SIG-M5 treated with dmso at 0.1 percent for 504 hours (cell line): ENCODE measurements around the gene TINAGL1.
A peak's percentile ranks its signal among the peaks of the same experiment; 100 is the strongest.

Experiments
- DNase-seq: peaks from one replicate; lab custom pipeline; 2025; ENCODE audit not compliant: unreplicated experiment; lab: John Stamatoyannopoulos, UW

The TINAGL1 gene, protein sequence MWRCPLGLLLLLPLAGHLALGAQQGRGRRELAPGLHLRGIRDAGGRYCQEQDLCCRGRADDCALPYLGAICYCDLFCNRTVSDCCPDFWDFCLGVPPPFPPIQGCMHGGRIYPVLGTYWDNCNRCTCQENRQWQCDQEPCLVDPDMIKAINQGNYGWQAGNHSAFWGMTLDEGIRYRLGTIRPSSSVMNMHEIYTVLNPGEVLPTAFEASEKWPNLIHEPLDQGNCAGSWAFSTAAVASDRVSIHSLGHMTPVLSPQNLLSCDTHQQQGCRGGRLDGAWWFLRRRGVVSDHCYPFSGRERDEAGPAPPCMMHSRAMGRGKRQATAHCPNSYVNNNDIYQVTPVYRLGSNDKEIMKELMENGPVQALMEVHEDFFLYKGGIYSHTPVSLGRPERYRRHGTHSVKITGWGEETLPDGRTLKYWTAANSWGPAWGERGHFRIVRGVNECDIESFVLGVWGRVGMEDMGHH

DNA sequence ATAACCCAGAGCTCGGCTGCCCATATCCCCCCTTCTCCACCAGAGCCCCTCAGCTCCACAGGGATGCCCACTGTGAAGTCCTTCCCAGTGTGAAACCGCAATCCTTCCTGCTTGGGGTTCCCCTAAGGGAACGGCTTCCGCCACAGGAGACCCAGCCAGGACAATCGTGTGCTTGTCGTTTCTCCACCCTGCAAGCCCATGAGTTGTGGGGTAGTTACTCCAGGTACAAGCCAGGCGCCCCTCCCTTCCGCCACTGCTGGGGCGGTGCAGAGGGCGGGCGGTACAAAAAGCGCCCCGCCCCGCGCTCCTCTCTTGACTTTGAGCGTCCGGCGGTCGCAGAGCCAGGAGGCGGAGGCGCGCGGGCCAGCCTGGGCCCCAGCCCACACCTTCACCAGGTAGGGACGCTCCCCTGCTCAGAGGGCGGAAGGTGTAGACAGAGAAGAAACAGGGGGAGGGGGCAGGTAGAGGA lies at the start of gene TINAGL1:
TSS of gene TINAGL1 (plus strand) at position 315 of the 469 bp plus-strand sequence. CDS start 634 bp downstream, outside the sequence.
- DNase-seq, result no peak

DNA sequence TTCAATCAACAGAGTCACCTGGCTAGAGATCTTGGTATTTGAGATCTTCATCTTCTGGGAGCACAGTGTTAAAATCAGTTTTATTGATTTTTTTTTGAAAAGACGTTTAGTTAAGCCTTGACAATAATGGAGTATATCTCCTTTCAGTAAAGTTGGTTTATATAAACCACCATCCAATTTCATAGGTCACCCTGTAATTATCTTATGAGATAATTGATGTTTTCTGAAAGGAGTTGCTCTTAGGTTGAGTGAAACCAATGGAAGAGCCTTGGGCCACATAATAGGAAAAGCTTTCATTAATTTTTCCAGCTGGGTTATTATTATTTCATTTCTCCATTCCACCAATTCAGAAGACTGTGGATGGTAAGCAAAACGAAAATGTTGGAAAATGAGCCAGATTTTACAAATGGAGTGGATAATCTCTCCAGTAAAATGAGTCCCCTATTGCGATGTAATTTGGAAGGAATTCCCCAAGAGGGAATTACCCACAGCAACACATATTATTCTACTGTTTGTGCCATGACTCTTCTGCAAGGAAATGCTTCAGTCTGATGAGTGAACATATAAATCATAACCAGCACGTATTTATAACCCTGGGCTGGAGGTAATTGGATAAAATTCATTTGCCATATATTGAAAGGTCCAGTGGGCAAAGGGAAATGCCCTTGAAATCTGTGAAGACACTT lies 46.2 kb upstream of the TINAGL1 start:
- no peak for DNase-seq

DNA sequence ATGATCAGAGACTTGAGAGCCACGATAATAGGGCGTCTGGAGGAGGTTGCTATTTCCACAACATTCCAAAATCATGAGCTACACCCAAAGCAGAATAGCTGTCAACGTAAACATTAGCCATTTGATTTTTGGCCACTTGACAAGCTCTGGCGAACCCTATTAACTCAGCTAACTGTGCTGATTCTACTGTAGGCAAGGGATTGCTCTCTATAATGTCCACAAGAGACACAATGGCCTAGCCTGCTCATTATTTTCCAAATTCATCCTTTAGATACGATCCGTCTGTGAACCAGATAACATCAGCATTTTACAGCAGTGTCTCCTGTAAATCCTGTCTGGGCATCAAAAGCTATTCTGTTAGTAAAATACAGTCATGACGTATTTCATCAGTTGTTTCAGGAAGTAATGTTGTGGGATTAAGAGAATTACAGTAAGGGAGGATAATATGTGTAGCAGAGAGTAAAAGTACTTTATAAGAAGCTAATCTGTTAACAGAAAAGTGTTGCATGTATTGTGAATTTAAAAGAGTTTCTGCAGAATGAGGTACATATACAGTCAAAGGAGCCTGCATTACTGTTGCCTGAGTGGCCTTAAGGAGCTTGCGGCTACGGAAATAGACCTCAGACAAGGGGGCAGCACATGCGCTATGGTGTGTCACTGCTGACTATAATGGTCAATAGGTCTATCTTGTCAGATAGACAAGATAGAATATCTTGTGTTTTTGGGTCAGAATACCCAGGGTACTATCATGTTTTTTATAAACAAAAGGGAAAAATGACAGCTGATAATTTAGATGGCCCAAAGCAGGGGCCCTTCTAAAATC lies 44.9 kb upstream of the TINAGL1 start:
- no peak for DNase-seq

DNA sequence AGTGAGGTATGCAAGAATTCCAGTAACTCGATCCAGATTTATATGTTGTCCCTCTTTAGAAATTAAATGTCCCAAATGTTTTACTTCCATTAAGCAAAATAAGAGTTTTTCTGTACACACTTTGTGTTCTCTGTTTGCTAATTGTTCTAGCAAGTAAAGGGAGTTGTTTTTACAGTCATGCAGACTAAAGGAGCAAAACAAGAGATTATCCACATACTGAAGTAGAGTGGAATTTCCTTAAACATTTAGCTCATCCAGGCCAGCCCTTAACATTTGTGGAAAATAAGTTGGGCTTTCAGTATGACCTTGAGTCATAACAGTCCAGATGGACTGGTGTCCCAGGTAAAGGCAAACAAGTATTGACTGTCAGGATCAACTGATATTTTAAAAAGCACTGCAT lies 44.1 kb upstream of the TINAGL1 start:
- no peak for DNase-seq

DNA sequence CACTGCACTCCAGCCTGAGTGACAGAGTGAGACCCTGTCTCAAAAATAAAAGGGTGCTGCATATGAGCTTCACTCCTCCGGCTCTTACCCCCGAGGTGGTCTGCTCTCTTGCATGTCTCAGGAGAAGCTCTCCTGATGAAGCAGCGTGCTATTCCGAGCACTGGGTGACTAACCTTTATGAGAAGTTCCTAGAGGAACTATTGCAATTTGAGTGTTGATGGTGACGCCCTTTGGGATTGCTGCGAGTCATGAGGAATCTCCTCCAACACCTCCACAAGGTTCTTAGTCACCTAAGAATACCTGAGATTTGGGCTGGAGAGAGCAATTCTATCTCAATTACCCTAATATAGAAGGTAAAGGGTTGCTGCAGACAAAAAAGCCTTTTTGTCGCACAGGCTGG lies 40.8 kb upstream of the TINAGL1 start:
- no peak for DNase-seq

DNA sequence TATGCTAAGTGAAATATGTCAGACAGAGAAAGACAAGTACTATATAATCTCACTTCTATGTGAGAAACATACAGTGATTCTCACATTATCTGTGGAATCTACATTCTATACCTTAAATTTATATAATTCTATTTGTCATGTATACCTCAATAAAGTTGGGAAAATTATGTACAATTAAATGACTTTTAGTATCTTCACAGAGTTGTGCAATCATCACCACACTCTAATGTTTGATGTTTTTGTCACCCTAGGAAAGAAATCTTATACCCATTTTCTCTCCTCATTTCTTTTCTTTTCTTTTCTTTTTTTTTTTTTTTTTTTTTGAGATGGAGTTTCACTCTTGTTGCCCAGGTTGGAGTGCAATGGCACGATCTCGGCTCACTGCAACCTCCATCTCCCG lies 37.0 kb upstream of the TINAGL1 start:
- no peak for DNase-seq

DNA sequence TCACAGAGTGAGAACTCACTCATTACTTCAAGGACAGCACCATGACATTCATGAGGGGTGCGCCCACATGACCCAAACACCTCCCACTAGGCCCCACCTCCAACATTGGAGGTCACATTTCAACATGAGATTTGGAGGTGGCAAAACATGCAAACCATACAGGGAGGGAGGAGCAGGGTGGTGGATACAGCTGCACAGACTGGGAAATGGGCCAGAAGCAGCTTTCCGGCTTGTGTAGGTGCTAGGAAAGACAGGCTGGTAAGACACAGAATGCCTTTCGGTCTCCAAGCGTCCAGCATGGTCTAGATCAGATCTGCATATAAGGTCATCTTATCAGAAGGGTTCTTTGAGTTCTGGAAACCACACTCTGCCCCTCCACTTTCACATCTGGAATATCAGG lies 35.1 kb upstream of the TINAGL1 start:
- no peak for DNase-seq

DNA sequence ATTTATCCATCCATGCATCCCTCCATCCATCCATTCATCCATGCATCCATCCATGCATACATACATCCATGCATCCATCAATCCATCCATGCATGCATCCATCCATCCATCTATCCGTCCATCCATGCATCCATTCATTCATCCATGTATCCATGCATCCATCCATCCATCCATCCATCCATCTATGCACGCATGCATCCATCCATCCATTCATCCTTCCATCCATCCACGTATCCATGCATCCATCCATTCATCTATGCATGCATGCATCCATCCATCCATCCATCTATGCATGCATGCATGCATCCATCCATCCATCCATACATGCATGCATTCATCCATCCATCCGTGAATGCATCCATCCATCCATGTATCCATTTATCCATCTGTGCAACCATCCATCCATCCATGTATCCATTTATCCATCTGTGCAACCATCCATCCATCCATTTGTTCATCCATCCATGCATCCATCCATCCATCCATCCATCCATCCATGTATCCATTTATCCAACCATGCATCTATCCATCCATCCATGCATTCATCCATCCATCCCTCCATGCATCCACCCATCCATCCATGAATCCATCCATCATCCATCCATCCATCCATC lies 30.3 kb upstream of the TINAGL1 start:
- no peak for DNase-seq

DNA sequence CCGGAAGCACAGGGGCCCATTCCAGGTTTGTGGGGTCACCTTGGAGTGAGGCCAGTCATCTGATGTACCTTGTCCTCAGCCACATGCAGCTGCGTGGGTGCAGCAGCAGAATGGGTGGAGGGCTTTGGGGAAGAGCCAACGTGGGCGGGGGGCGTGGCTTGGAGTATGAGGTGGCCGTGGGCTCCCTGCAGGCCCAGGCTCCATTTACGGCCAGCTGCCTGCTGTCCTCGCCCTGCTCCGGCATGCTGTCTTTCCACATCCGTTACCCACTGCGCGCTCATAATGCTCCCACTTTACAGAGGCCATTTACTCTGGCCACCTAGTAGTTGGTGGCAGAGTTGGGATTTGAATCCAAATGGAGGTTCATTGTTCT lies 27.8 kb upstream of the TINAGL1 start:
- DNase-seq, result no peak

DNA sequence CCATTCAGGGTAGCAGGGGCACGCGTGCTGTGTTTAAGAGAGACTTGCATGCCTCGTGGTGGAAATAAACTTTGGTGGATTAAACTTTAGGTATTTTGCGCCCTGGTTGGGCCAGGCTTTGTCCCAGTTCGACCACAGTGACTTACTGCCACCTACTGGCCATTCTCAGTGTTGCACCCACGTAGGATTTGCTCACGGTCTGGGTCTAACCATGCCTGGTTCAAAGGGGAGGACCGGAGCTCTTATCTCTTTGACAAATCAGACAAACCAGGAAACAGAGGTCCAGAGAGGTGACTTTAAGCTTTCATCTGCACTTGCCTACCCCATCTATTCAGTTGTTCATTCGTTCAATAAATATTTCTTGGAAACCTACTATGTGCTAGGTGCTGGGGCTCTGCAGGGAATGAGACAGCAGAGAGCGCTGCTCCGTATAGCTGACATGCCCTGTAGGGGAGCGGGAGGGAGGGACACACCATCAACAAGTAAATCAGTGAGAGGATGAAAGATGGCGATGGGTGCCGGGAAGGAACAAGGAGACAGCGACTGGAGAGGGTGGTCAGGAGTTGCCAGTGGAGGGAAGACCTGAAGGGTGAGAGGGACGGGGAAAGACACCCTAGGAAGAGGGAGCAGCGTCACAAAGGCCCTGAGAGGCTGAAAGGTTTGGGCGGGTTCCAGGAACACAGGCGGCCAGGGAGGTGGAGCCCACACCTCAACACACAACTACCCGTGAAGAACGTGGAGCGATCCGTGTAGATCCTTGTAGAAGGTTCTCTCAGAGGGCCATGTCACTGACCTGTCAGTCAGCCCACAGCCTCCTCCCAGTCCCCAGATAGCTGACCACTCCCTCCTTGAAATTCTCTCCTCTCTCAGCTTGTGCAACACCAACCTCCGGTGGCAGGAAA lies 27.2 kb upstream of the TINAGL1 start:
- peak; percentile 90 for DNase-seq

DNA sequence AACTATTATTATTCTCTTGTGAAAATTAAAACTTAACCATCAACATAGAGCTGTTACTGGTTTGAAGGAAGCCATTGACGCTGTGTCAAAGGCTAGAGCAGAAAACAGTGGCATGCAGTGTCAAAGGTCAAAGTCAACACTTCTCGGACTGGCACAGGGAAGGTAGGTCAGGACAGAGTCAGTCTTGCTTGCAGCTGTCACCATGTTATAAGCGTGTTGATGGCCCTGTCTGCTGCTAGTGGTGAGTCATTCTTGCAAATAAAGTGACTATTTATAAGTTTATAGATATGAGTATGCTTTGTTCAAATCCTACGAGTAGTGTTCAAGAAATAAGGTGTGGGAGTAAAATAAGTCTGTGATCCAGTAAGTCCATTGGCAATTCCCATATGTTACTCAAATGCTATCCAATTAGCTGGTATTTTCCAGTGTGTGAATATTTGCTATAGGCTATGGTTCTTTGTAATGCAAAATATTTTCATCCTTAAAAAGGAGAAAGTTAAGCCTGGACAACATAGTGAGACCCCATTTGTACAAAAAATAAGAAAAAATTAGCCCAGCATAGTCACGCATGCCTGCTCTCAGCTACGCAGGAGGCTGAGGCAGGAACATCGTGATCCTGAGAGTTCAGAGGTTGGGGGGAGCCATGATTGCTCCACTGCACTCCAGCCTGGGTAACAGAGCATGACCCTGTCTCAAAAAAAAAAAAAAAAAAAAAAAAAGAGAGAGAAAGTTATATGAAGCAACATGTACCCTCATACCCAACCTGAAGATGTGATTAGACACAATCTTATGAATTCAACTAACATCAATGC lies 26.3 kb upstream of the TINAGL1 start:
- peak; percentile 90 for DNase-seq

DNA sequence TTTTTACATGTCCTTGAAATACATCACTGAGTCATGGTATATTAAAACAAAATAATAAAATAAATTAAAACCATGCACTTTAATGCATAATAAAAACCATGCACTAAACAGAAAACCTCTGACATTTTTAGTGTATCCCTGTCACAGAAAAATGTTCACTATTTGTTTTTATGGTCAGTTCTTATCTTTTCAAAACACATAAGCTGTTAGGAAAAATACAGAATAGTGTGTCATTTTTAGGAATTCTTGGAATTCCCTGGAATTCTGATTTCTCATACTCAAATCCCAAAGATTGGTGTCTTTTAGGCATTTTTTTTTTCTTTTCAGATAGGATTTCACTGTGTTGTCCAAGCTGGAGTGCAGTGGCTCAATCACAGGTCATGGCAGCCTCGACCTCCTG lies 25.1 kb upstream of the TINAGL1 start:
- no peak for DNase-seq

DNA sequence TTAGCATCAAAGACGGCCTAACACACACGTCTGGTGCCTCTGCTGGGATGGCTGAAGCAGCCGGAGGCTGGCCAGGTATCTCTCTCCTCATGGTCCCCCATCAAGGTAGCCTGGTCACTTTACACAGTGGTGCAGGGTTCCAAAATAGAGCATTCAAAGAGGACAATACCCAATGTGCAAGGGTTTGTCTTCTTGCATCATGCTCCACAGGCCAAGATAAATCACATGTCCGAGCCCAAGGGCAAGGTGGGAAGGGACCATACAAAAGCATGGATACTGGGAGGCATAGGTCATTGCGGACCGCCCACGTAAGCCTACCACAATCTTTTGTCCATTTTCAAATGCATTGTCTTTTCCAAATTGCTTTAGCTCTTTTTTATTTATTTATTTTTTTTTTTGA lies 23.8 kb upstream of the TINAGL1 start:
- DNase-seq, result no peak

DNA sequence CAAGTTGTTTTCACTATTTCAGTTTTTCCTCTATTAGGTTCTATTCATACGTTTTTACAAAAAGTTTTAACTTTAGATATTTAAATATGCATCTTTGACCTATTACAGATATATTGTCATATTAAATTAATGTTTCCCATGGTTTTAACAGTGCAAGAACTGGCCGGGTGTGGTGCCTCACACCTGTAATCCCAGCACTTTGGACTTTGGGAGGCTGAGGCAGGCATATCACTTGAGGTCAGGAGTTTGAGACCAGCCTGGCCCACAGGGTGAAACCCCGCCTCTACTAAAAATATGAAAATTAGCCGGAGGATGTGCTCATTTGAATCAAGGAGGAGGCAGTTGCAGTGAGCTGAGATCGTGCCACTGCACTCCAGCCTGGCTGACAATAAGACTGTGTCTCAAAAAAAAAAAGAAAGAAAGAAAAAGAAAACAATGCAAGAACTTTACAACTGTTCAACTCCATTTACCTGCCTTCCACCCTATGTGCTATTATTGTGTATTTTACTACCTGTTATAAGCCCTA lies 19.8 kb upstream of the TINAGL1 start:
- DNase-seq, result no peak

DNA sequence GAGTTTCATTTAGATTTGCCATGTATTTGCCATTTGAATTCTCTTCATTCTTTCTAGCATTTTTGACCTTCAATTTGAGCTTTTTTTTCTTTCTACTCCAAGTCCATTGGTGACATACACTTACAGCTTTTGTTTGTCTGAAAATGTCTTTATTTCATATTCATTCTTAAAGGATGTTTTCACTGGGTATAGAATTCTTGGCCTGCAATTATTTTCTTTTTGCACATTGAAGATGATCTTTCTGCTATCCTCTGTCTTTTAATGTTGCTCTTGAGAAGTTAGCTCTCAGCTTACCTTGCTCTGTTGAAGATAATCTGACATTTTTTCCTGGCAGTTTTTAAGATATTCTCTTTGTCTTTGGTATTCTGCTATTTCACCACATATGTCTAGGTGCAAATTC lies 16.6 kb upstream of the TINAGL1 start:
- no peak for DNase-seq

DNA sequence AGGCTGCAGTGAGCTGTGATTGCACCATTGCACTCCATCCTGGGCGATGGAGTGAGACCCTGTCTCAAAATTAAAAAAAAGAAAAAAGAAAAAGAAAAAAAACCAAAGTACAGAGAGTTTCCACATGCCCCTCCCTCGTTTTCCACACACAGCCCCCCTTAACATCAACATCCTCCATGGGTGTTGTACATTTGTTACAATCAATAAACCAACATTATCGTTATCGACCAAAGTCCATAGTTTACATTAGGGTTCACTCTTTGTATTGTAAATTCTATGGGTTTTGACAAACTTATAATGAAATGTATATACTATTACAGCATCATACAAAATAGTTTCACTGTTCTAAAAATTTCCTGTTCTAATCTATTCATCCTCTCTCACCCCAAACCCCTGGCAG lies 15.9 kb upstream of the TINAGL1 start:
- DNase-seq, result no peak

DNA sequence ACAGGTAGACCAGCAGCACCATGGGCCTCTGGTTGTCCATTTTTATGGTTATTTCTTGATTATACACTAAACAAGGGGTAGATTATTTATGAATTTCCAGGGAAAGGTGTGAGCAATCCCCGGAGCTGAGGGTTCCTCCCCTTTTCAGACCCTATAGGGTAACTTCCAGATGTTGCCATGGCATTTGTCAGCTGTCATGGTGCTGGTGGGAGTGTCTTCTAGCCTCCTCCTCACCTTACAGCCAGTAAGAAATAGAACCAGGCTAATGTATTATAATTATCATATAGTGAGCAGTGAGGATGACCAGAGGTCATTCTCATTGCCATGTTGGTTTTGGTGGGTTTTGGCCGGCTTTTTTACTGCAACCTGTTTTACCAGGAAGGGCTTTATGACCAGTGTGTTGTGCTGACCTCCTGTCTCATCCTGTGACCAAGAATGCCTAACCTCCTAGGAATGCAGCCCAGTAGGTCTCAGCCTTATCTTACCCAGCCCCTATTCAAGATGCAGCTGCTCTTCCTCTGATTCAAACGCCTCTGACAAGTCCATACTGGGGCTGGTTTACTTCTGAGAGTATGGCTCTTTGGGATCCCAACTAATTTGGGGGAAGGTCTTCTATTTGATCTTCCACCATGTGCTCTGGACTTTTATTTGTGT lies 13.5 kb upstream of the TINAGL1 start:
- DNase-seq, result no peak

DNA sequence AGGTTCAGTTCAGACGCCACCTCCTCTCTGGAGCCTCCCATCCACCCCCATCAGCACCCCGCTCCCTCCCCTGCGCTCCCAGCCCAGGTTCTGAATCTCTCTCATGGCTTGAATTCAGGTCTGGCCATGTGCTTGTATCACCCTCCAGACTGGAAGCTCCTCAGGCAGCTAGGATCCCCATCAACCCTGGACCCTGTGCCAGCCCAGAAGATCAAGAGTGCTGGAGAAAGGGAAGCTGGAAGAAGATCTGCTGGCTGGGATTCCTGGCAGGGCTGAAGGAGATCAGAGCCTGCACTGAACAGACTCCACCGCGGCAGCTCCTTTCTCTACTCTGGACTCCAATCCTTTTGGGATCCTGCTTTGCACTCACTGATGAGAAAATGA lies 11.7 kb upstream of the TINAGL1 start:
- no peak for DNase-seq
